GM10266 (cell line): ENCODE measurements around the gene MYO7A.

Experiments used
- DNase-seq: peaks from one replicate; pipeline ENCODE4 v3.0.0; 2012; ENCODE audit errors: extremely low spot score
- TF ChIP-seq, protein P1 (sequence below): IDR thresholded peaks from 2 replicates; pipeline ENCODE4 v1.5.1; 2012; ENCODE audit warnings: mild to moderate bottlenecking, low read depth; ENCODE audit not compliant: control insufficient read depth, insufficient read depth; ENCODE audit errors: missing control alignments

The MYO7A gene

DNA sequence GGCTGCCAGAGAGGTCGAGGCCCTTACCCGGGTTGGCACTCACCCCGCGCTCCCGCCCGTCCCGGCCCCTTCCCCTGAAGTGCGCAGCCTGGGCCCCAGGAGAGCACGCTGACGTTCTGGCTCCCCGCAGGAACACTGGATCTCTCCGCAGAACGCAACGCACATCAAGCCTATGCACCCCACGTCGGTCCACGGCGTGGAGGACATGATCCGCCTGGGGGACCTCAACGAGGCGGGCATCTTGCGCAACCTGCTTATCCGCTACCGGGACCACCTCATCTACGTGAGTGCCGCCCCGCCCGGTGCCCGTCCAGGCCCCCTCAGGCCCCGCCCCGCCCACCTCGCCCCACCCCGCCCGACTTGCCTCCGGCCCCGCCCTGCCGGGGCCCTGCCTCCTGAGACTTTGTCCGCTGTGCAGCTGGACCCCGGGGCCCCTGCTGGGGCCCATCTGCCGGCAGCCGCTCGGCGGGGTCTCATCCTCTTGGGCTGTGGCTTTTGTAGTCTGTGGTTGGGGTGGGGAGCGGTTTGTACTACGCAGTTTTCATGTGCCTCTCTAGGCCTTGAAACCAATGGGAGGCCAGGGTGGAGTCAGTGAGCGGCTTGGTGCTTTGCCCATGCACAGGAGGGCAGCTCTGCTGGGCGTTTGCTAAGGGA lies 19.7 kb downstream of the MYO7A start:
- TF ChIP-seq, protein P1, sequence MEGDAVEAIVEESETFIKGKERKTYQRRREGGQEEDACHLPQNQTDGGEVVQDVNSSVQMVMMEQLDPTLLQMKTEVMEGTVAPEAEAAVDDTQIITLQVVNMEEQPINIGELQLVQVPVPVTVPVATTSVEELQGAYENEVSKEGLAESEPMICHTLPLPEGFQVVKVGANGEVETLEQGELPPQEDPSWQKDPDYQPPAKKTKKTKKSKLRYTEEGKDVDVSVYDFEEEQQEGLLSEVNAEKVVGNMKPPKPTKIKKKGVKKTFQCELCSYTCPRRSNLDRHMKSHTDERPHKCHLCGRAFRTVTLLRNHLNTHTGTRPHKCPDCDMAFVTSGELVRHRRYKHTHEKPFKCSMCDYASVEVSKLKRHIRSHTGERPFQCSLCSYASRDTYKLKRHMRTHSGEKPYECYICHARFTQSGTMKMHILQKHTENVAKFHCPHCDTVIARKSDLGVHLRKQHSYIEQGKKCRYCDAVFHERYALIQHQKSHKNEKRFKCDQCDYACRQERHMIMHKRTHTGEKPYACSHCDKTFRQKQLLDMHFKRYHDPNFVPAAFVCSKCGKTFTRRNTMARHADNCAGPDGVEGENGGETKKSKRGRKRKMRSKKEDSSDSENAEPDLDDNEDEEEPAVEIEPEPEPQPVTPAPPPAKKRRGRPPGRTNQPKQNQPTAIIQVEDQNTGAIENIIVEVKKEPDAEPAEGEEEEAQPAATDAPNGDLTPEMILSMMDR, result no peak
- DNase-seq, result no peak

DNA sequence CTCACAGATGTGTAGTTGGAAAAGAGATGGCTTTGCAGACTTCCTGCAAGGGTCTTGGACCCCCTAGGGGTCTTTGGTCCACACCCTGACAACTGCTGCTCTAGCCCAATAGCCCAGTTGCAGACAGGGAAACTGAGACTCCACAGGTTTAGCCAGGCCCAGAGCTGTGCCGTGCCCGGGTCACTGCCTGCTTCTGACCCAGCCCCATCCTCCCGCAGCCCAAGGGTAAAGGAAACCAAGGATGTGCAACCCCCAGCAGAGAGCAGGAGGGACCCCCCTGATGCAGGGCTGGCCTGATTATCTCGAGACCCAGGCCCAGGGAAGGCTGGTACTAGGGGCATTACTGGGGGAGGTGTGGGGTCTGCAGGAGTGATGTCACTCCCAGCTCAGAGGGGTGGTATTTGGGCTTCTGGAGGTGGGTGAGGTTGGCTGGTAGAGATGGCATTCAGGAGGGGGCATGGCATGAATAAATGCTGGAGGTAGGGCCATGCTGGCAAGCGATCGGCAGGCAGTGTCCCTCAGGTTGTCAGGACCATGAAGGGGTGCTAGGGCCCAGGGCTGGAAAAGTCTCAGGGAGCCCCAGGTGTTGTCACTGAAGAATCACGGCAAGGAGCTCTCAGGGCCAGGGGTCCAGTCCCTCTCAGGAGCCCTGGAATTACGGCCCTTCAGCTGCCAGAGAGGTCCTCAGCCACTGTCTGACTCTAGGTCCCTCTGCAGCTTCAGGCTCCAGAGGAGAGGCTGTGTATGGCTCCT lies 21.1 kb downstream of the MYO7A start:
- no peak for DNase-seq
- TF ChIP-seq, protein P1, result no peak

DNA sequence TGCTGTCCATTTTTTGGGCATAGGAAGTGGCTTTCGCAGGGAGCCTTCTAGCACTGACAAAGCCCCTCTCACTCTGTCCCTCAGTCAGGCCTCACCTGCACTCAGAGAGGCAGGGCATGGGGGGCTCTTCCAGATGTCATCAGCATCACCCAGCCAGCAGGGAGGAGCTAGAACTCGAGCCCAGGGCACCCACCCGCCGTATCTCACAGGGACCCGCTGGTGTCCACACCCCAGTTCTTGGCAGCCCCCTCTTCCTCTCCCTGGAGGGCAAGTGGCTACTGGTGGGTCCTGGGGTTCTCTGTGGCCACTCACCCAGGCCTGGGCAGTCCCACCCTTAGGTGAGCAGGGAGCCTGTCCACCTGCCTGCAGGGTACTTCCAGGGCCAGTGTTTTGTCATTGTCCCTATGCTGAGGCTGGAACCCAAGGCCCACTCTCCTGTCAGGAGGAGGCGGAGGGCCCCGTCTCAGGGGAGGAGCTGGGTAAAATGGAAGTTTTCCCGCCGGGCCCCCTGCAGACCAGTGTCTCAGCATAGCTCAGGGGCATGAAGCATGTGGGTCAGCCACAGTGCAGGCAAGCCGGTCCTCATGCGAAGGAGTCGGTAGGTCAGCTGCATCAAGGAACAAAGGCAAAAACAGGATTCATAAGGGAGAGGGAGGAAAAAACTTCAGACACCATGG lies 21.8 kb downstream of the MYO7A start:
- no peak for DNase-seq

DNA sequence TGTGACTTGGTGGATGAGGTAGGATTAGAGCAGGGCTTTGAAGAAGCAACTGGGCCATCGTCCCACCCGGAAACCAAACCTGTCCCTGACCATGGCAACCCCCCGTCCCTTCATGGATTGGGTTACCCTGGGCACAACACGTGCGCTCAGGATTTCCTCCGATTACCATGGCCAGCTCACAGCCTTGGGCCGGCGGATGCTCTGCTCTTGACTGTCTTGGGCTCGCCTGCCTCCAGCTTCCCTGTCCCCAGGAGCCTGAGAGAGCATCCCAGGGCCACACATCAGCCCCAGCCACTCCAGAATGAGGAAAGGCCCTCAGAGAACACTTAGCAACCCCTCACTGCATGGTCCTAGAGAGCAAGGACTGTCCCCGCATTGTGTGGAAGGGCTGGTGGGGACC lies 22.8 kb downstream of the MYO7A start:
- no peak for DNase-seq
- TF ChIP-seq, protein P1, result no peak

More for the DNA sequence above, 21.8 kb downstream of the MYO7A start:
- TF ChIP-seq, protein P1, result no peak

DNA sequence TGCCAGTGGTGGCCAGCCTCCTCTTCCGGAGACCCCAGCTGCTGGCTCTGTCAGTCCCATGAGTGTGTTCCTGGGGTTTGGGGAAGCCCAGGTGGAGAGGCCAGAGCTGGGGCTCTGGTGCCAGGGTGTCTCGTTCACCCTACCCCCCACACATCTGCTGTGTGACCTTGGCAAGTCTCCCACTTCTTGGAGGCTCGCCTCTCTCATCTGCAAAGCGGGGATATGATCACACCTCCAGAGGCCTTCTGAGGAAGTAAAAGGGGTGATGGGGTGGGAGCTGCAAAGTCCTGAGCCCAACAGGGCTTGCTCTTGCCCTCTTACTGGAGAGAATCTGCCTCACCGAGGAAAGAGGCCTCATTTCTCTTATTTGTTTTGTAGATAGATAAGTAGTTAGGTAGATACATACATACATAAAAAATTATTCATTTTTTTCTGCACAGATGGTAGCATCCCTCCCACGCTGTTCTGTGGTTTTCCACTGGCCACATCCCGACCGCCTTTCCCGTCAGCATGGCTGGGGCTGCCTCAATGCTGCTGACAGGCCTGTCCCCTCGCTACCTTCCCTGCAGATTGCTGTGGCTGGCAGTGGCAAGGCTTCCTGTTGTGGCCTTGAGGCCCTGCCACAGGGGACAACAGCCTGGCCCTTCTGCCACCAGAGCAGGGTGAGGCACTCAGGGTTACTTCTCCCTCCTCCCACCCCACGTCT lies 23.9 kb downstream of the MYO7A start:
- DNase-seq, result no peak
- TF ChIP-seq, protein P1, result no peak

DNA sequence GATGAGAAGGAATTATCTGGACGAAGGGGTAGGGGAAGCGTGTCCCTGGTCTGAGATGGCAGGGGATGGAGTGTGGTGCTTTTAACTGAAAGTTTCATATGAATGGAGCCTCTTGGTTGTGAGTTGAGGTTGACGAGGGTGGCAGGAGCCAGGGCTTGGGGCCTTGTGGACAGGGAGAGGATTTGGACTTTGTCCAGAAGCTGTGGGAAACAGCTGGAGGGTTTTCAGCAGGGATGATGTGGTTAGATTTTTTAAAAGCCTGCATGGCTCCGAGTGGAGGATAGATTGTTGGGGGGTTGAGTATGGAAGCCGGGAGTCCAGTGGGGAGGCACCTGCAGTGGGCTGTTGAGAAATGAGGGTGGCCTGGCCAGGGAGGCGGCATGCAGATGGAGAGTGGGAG lies 24.8 kb downstream of the MYO7A start:
- no peak for DNase-seq
- TF ChIP-seq, protein P1, result no peak
